GM12874 (cell line): ENCODE measurements around the gene SASH3.

ENCODE experiments used
- TF ChIP-seq, protein P1 (sequence below): IDR thresholded peaks from 2 replicates; pipeline ENCODE4 v1.5.1; 2011; ENCODE audit warnings: low read depth, mild to moderate bottlenecking, control low read depth, low read length, moderate library complexity; ENCODE audit not compliant: insufficient read depth

SASH3 gene

GRCh38 chrX:129825746-129826505 is 46.2 kb downstream of the SASH3 start:
- TF ChIP-seq, protein P1, sequence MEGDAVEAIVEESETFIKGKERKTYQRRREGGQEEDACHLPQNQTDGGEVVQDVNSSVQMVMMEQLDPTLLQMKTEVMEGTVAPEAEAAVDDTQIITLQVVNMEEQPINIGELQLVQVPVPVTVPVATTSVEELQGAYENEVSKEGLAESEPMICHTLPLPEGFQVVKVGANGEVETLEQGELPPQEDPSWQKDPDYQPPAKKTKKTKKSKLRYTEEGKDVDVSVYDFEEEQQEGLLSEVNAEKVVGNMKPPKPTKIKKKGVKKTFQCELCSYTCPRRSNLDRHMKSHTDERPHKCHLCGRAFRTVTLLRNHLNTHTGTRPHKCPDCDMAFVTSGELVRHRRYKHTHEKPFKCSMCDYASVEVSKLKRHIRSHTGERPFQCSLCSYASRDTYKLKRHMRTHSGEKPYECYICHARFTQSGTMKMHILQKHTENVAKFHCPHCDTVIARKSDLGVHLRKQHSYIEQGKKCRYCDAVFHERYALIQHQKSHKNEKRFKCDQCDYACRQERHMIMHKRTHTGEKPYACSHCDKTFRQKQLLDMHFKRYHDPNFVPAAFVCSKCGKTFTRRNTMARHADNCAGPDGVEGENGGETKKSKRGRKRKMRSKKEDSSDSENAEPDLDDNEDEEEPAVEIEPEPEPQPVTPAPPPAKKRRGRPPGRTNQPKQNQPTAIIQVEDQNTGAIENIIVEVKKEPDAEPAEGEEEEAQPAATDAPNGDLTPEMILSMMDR, result no peak

DNA sequence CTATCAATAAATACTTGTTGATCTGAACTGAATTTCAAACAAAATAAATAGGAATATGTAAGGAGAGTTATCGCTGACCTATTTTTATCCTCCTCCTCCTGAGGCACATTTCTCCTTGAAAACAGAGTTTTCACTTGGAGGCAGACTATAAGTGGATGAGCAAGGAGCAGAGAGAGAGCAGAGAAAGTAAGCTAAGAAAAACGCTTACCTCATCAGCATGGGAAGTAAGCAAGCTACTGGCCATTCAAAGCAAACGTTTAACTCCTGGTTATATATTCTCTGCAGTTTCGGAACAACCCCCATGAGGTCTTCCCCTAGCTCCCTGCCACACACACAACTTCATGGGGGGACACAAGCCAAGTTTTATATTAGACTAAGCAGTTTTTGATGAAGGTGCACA is 50.7 kb downstream of the SASH3 start:
- TF ChIP-seq, protein P1, result no peak

DNA sequence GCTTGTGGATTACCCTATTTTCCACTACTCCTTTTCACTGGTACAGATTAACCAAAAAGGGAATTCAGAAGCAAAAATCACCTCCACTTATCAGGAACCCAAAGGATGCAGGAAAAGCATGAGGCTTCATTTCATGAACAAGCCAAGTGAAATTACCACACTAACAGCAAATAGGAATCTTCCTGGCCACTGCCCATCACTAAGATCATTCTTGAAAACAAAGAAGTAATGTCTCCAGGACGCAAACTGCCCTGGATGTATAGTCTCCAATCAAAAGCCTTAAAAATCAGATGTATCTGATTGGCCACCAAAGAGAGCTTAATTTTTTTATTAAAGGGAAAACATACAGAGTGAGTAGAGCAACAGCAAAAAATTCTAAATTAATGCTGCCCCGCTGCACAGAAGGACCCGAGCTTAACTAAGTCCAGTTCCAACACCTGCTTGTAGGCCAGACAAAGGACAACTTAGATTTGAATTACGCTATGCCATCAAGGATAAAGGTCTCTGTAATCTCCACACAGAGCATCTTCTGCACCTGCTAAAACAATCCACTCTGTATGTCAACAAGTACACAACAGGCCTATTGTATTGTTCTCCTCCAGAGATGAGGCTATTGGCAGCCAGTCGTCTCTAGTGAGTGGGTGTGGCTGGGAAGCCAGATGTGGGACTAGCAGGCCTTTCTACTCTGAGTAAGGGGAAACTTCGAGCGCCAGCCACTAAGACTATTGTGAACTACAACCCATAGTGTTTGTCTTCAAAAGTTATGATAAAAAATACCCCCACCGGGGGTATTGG is 51.5 kb downstream of the SASH3 start:
- TF ChIP-seq, protein P1, result no peak

DNA sequence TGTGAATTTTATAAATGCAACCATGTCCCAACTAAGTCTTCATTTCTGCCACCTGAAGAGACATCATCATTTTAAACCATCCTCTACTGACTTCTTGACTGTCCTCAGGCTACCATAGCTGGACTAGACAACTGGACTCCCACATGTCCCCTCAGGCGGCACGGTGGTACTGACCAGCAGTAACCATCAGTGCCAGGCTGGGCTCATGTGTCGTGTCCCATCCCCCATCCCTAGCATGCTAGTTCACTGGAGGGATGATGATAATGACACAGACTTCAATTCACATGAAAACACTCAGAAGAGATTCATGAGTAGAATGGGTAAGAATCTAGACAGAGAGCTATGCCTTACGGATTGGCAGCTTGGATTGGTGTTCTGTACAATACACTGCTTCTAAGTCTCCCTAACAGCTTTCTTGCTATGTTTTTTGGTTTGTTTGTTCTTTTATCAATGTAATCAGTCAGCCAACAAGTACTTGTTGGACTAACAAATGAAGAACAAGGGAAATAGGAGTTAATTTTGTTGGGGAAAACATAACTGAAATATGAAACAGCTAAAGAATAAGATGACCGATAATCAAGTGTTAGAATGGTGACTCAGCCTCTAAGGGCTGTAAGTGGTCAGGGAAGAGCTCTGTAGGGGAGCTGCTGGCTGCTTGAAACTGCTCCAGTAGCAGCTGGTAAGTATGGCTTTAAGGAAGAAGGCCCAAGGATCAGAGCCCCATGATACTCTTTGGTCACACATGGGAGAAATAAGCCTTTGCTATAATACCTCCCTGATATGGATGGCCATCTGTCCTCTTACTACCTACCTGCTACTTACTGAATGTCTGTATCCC is 53.6 kb downstream of the SASH3 start:
- TF ChIP-seq, protein P1, result no peak

- TF ChIP-seq, protein P1, result no peak
These were observed 57.1 kb downstream of the SASH3 start for GRCh38 chrX:129836827-129837226.

- TF ChIP-seq, protein P1, result no peak
These were observed 60.6 kb downstream of the SASH3 start for GRCh38 chrX:129840344-129840743.
